Measurements from ENCODE around the gene PRR5L.
A peak's percentile ranks its signal among the peaks of the same experiment; 100 is the strongest.

PRR5L gene

GRCh38 chr11:36371590-36371989, 75.5 kb downstream of the PRR5L start:
- Histone ChIP-seq H3K4me2 (ENCODE audit: low read length) (no peak overlapping the region), H2AK5ac (ENCODE audit: low read length) (peak overlapping the region; percentile 30), H3K4ac (ENCODE audit: low read depth, low read length) (no peak overlapping the region), H2BK120ac (ENCODE audit: insufficient read depth, low read length, poor library complexity) (no peak overlapping the region), H2AFZ (ENCODE audit: insufficient read depth, low read length, poor library complexity) (no peak overlapping the region), H3K23ac (ENCODE audit: low read length) (no peak overlapping the region), H3K79me1 (ENCODE audit: low read length) (peaks cover 4% of the 10 kb centered on the region), H3K18ac (ENCODE audit: low read length) (no peak overlapping the region), H3K27ac (ENCODE audit: low read depth, low read length) (no peak overlapping the region), H3K79me2 (ENCODE audit: control insufficient read depth, insufficient read depth, low read length, poor library complexity) (peaks cover 3% of the 10 kb centered on the region), H3K9me3 (ENCODE audit: insufficient read depth, low read depth, low read length) (no peaks in the 10 kb centered on the region), H3K4me3 (ENCODE audit: low read depth, low read length) (no peak overlapping the region), H2BK5ac (ENCODE audit: low read depth, low read length, poor library complexity) (no peak overlapping the region), H2BK12ac (ENCODE audit: low read length) (no peak overlapping the region), H3K9ac (ENCODE audit: low read length) (no peak overlapping the region), H3K27me3 (ENCODE audit: insufficient read depth, low read length) (peaks cover 3% of the 10 kb centered on the region), H3K36me3 (ENCODE audit: control insufficient read depth in 1 of 2, insufficient read depth in 2 of 2, low read length in 2 of 2) (no peaks in the 10 kb centered on the region), H4K8ac (ENCODE audit: low read depth, low read length) (no peak overlapping the region), H3K14ac (ENCODE audit: low read length) (no peak overlapping the region), H4K91ac (ENCODE audit: low read depth, low read length) (no peak overlapping the region), H4K12ac (ENCODE audit: low read depth, low read length) (no peak overlapping the region), H3K4me1 (ENCODE audit: control insufficient read depth in 1 of 2, insufficient read depth in 2 of 2, low read length in 2 of 2) (no peaks in the 10 kb centered on the region)
- WGBS (ENCODE audit: extremely low coverage, insufficient coverage, insufficient read length): no CpG with 5 or more reads among the region's 7 CpGs
- no peak for DNase-seq

GRCh38 chr11:36372101-36372771, 76.1 kb downstream of the PRR5L start:
- 100% methylated on average over 1 of the region's 6 CpGs for WGBS (ENCODE audit: extremely low coverage, insufficient coverage, insufficient read length)
- Histone ChIP-seq H3K27me3 (ENCODE audit: insufficient read depth, low read length) (peaks cover 9% of the 10 kb centered on the region), H3K18ac (ENCODE audit: low read length) (no peak overlapping the region), H3K14ac (ENCODE audit: low read length) (no peak overlapping the region), H2AFZ (ENCODE audit: insufficient read depth, low read length, poor library complexity) (no peak overlapping the region), H3K27ac (ENCODE audit: low read depth, low read length) (no peak overlapping the region), H4K12ac (ENCODE audit: low read depth, low read length) (no peak overlapping the region), H3K23ac (ENCODE audit: low read length) (no peak overlapping the region), H3K9me3 (ENCODE audit: insufficient read depth, low read depth, low read length) (no peaks in the 10 kb centered on the region), H4K91ac (ENCODE audit: low read depth, low read length) (no peak overlapping the region), H2BK12ac (ENCODE audit: low read length) (no peak overlapping the region), H3K4me3 (ENCODE audit: low read depth, low read length) (no peak overlapping the region), H3K9ac (ENCODE audit: low read length) (no peak overlapping the region), H3K79me2 (ENCODE audit: control insufficient read depth, insufficient read depth, low read length, poor library complexity) (peaks cover 8% of the 10 kb centered on the region), H2AK5ac (ENCODE audit: low read length) (no peak overlapping the region), H3K4ac (ENCODE audit: low read depth, low read length) (no peak overlapping the region), H2BK120ac (ENCODE audit: insufficient read depth, low read length, poor library complexity) (no peak overlapping the region), H3K4me1 (ENCODE audit: control insufficient read depth in 1 of 2, insufficient read depth in 2 of 2, low read length in 2 of 2) (no peaks in the 10 kb centered on the region), H4K8ac (ENCODE audit: low read depth, low read length) (no peak overlapping the region), H3K36me3 (ENCODE audit: control insufficient read depth in 1 of 2, insufficient read depth in 2 of 2, low read length in 2 of 2) (no peaks in the 10 kb centered on the region), H2BK5ac (ENCODE audit: low read depth, low read length, poor library complexity) (no peak overlapping the region), H3K4me2 (ENCODE audit: low read length) (no peak overlapping the region), H3K79me1 (ENCODE audit: low read length) (peaks cover 10% of the 10 kb centered on the region)
- DNase-seq: peak in 1 of 2 donors; percentile 43

- no CpG with 5 or more reads among the region's 6 CpGs for WGBS (ENCODE audit: extremely low coverage, insufficient coverage, insufficient read length)
- no peak overlapping the region for H3K23ac ChIP-seq (ENCODE audit: low read length)
- no peak overlapping the region for H3K4me2 ChIP-seq (ENCODE audit: low read length)
- H4K91ac ChIP-seq (ENCODE audit: low read depth, low read length): no peak overlapping the region
- H2BK120ac ChIP-seq (ENCODE audit: insufficient read depth, low read length, poor library complexity): no peak overlapping the region
- DNase-seq: no peak
- H3K18ac ChIP-seq (ENCODE audit: low read length): no peak overlapping the region
- no peak overlapping the region for H3K4me3 ChIP-seq (ENCODE audit: low read depth, low read length)
- no peak overlapping the region for H2BK5ac ChIP-seq (ENCODE audit: low read depth, low read length, poor library complexity)
- no peak overlapping the region for H2AFZ ChIP-seq (ENCODE audit: insufficient read depth, low read length, poor library complexity)
- H3K27me3 ChIP-seq (ENCODE audit: insufficient read depth, low read length): peaks cover 15% of the 10 kb centered on the region
- H4K8ac ChIP-seq (ENCODE audit: low read depth, low read length): no peak overlapping the region
- H4K12ac ChIP-seq (ENCODE audit: low read depth, low read length): no peak overlapping the region
- no peak overlapping the region for H3K27ac ChIP-seq (ENCODE audit: low read depth, low read length)
- H3K4ac ChIP-seq (ENCODE audit: low read depth, low read length): no peak overlapping the region
- no peak overlapping the region for H3K14ac ChIP-seq (ENCODE audit: low read length)
- H3K79me1 ChIP-seq (ENCODE audit: low read length): peaks cover 10% of the 10 kb centered on the region
- H3K36me3 ChIP-seq (ENCODE audit: control insufficient read depth in 1 of 2, insufficient read depth in 2 of 2, low read length in 2 of 2): peaks cover 0 to 4% of the 10 kb centered on the region in 2 experiments
- no peak overlapping the region for H2AK5ac ChIP-seq (ENCODE audit: low read length)
- H3K9me3 ChIP-seq (ENCODE audit: insufficient read depth, low read depth, low read length): peaks cover 5% of the 10 kb centered on the region
- no peak overlapping the region for H2BK12ac ChIP-seq (ENCODE audit: low read length)
- H3K9ac ChIP-seq (ENCODE audit: low read length): no peak overlapping the region
- peaks cover 5 to 6% of the 10 kb centered on the region in 2 experiments for H3K4me1 ChIP-seq (ENCODE audit: control insufficient read depth in 1 of 2, insufficient read depth in 2 of 2, low read length in 2 of 2)
- H3K79me2 ChIP-seq (ENCODE audit: control insufficient read depth, insufficient read depth, low read length, poor library complexity): peaks cover 8% of the 10 kb centered on the region
Measured at GRCh38 chr11:36373016-36374010, 77.2 kb downstream of the PRR5L start.

- H3K4me1 ChIP-seq (ENCODE audit: control insufficient read depth in 1 of 2, insufficient read depth in 2 of 2, low read length in 2 of 2): peaks cover 5 to 6% of the 10 kb centered on the region in 2 experiments
- H4K8ac ChIP-seq (ENCODE audit: low read depth, low read length): no peak overlapping the region
- H3K18ac ChIP-seq (ENCODE audit: low read length): no peak overlapping the region
- no peak for DNase-seq
- peaks cover 0 to 4% of the 10 kb centered on the region in 2 experiments for H3K36me3 ChIP-seq (ENCODE audit: control insufficient read depth in 1 of 2, insufficient read depth in 2 of 2, low read length in 2 of 2)
- H4K12ac ChIP-seq (ENCODE audit: low read depth, low read length): no peak overlapping the region
- no peak overlapping the region for H3K14ac ChIP-seq (ENCODE audit: low read length)
- no peak overlapping the region for H2BK12ac ChIP-seq (ENCODE audit: low read length)
- H2AK5ac ChIP-seq (ENCODE audit: low read length): no peak overlapping the region
- no peak overlapping the region for H2BK120ac ChIP-seq (ENCODE audit: insufficient read depth, low read length, poor library complexity)
- no peak overlapping the region for H2AFZ ChIP-seq (ENCODE audit: insufficient read depth, low read length, poor library complexity)
- H3K79me1 ChIP-seq (ENCODE audit: low read length): peaks cover 10% of the 10 kb centered on the region
- H3K23ac ChIP-seq (ENCODE audit: low read length): no peak overlapping the region
- no peak overlapping the region for H3K4ac ChIP-seq (ENCODE audit: low read depth, low read length)
- H2BK5ac ChIP-seq (ENCODE audit: low read depth, low read length, poor library complexity): no peak overlapping the region
- peaks cover 5% of the 10 kb centered on the region for H3K9me3 ChIP-seq (ENCODE audit: insufficient read depth, low read depth, low read length)
- H3K27ac ChIP-seq (ENCODE audit: low read depth, low read length): no peak overlapping the region
- no CpG with 5 or more reads among the region's 4 CpGs for WGBS (ENCODE audit: extremely low coverage, insufficient coverage, insufficient read length)
- H3K27me3 ChIP-seq (ENCODE audit: insufficient read depth, low read length): peaks cover 15% of the 10 kb centered on the region
- H4K91ac ChIP-seq (ENCODE audit: low read depth, low read length): no peak overlapping the region
- no peak overlapping the region for H3K4me3 ChIP-seq (ENCODE audit: low read depth, low read length)
- no peak overlapping the region for H3K9ac ChIP-seq (ENCODE audit: low read length)
- H3K79me2 ChIP-seq (ENCODE audit: control insufficient read depth, insufficient read depth, low read length, poor library complexity): peaks cover 8% of the 10 kb centered on the region
- no peak overlapping the region for H3K4me2 ChIP-seq (ENCODE audit: low read length)
Measured at GRCh38 chr11:36374726-36375125, 78.6 kb downstream of the PRR5L start.

Measured in trophoblast cell (in vitro differentiated cells and primary cell).